IMR-90 (cell line): ENCODE data around the gene BUB1B.

Experiments used
- BHLHE40 ChIP-seq: fragments of 150-350 bp; IDR thresholded peaks from 2 replicates; pipeline ENCODE4 v1.6.1; 2016; ENCODE audit warnings: mild to moderate bottlenecking, low read depth, low read length
- CEBPB ChIP-seq: IDR thresholded peaks from 2 replicates; pipeline ENCODE4 v1.6.1; 2012; ENCODE audit warnings: low read depth, low read length, improper control_type of control experiment
- CTCF ChIP-seq: conservative IDR thresholded peaks from 2 replicates; pipeline ENCODE4 v1.5.1; 2012; ENCODE audit warnings: mild to moderate bottlenecking, low read depth, low read length, improper control_type of control experiment
- ELK1 ChIP-seq: fragments of 150-350 bp; IDR thresholded peaks from 2 replicates; pipeline ENCODE4 v1.6.1; 2016; ENCODE audit warnings: low read depth, mild to moderate bottlenecking, low read length, moderate library complexity, borderline replicate concordance
- MAZ ChIP-seq: IDR thresholded peaks from 2 replicates; pipeline ENCODE4 v1.6.1; 2012; ENCODE audit warnings: low read depth, mild to moderate bottlenecking, low read length, improper control_type of control experiment, moderate library complexity, borderline replicate concordance
- POLR2A ChIP-seq: IDR thresholded peaks from 2 replicates; pipeline ENCODE4 v1.6.1; 2012; ENCODE audit warnings: mild to moderate bottlenecking, low read depth, low read length
- RAD21 ChIP-seq: IDR thresholded peaks from 2 replicates; pipeline ENCODE4 v1.6.1; 2012; ENCODE audit warnings: low read length, improper control_type of control experiment
- RFX5 ChIP-seq: IDR thresholded peaks from 2 replicates; pipeline ENCODE4 v1.8.0; 2012; ENCODE audit warnings: low read depth, mild to moderate bottlenecking, low read length, moderate library complexity
- SMC3 ChIP-seq: fragments of 150-350 bp; IDR thresholded peaks from 2 replicates; pipeline ENCODE4 v1.6.1; 2016; ENCODE audit warnings: low read depth, mild to moderate bottlenecking, antibody characterized with exemption, low read length, moderate library complexity

GRCh38 chr15:40134885-40135284, 26.0 kb upstream of the BUB1B start:
- TF ChIP-seq CTCF (no peak), POLR2A (no peak), ELK1 (no peak), SMC3 (no peak), RAD21 (no peak), BHLHE40 (no peak), CEBPB (no peak), MAZ (no peak), RFX5 (no peak)
